H1 (cell line): ENCODE results near the gene KIR2DL4. TPM values are rescaled to one million over a fixed set of nuclear protein-coding genes. Genes with fewer than 3 reads are reported as not detected.

Source experiments
- CTCF ChIA-PET: fragments of 300-600 bp; sonication (Branson Sonifier 250); formaldehyde crosslinking; loops from one replicate; lab custom pipeline; 2021; ENCODE audit not compliant: partially characterized antibody; lab: Charles Lee
- POLR2A ChIA-PET: fragments of 300-600 bp; sonication (Branson Sonifier 250); formaldehyde crosslinking; loops from one replicate; lab custom pipeline; 2021; ENCODE audit warnings: inconsistent platforms; ENCODE audit not compliant: partially characterized antibody; lab: Charles Lee
- DNase-seq, 2 experiments: peaks; one replicate each; pipeline versions ENCODE4 v3.0.0 to v3.0.0-alpha.2; 2010 to 2022; ENCODE audit warnings: low spot score in 2 of 2, low read depth in 1 of 2, mixed read lengths in 1 of 2
- FAIRE-seq: peaks from 2 replicates; lab custom pipeline; 2011; peaks lifted over from hg19 to GRCh38; lab: Jason Lieb, UNC
- H2AFZ ChIP-seq: 2 replicates; pipeline ENCODE4 v1.8.1; 2012; ENCODE audit warnings: low read length, inconsistent platforms
- H2AK5ac ChIP-seq: 2 replicates; pipeline ENCODE4 v1.6.1; 2013; ENCODE audit warnings: low read depth, low read length
- H2BK120ac ChIP-seq: replicated peaks from 2 replicates; pipeline ENCODE3; 2013; ENCODE audit warnings: low read depth, low read length, inconsistent platforms
- H2BK12ac ChIP-seq: 2 replicates; pipeline ENCODE4 v1.6.1; 2013; ENCODE audit warnings: low read depth, low read length
- H2BK15ac ChIP-seq: 2 replicates; pipeline ENCODE4 v1.6.1; 2013; ENCODE audit warnings: low read length
- H2BK20ac ChIP-seq: 2 replicates; pipeline ENCODE4 v1.6.1; 2013; ENCODE audit warnings: low read length
- H2BK5ac ChIP-seq: 2 replicates; pipeline ENCODE4 v1.6.1; 2013; ENCODE audit warnings: low read depth, low read length
- H3K14ac ChIP-seq: 2 replicates; pipeline ENCODE4 v1.6.1; 2013; ENCODE audit warnings: inconsistent platforms; ENCODE audit not compliant: insufficient read length
- H3K18ac ChIP-seq: 2 replicates; pipeline ENCODE4 v1.6.1; 2013; ENCODE audit warnings: low read length; ENCODE audit errors: extremely low read depth
- H3K23ac ChIP-seq: 2 replicates; pipeline ENCODE4 v1.6.1; 2013; ENCODE audit warnings: inconsistent platforms; ENCODE audit not compliant: insufficient read length
- H3K23me2 ChIP-seq: 2 replicates; pipeline ENCODE4 v1.6.1; 2013; ENCODE audit warnings: low read depth, low read length
- H3K27ac ChIP-seq: 2 replicates; pipeline ENCODE4 v1.6.1; 2011; ENCODE audit warnings: low read depth, low read length, inconsistent platforms
- H3K27me3 ChIP-seq, 4 experiments: replicated peaks in 1 of 4; 1 replicate in 1 of 4; 2 replicates in 3 of 4; pipeline versions ENCODE4 v1.6.1 to v1.8.1; 2011 to 2013; ENCODE audit warnings: low read length in 3 of 4, mild to moderate bottlenecking in 3 of 4, inconsistent platforms in 2 of 4, mixed read lengths in 2 of 4, moderate library complexity in 1 of 4; ENCODE audit not compliant: control insufficient read depth in 3 of 4, insufficient read depth in 3 of 4; ENCODE audit errors: extremely low read depth in 1 of 4
- H3K36me3 ChIP-seq, 4 experiments: 2 replicates each; pipeline versions ENCODE4 v1.6.1 to v1.8.1; 2011 to 2013; ENCODE audit warnings: mild to moderate bottlenecking in 4 of 4, low read length in 3 of 4, moderate library complexity in 2 of 4, control low read depth in 1 of 4, inconsistent platforms in 1 of 4; ENCODE audit not compliant: insufficient read depth in 4 of 4, control insufficient read depth in 2 of 4
- H3K4ac ChIP-seq: replicated peaks from 2 replicates; pipeline ENCODE3; 2013; ENCODE audit warnings: low read length, low read depth, mixed read lengths, inconsistent platforms; ENCODE audit not compliant: insufficient read length
- H3K4me1 ChIP-seq, 4 experiments: replicated peaks in 1 of 4; 1 replicate in 1 of 4; 2 replicates in 3 of 4; pipeline versions ENCODE4 v1.6.1 to v1.8.1; 2011 to 2013; ENCODE audit warnings: low read length in 3 of 4, inconsistent platforms in 2 of 4, mixed read lengths in 1 of 4; ENCODE audit not compliant: insufficient read depth in 4 of 4, control insufficient read depth in 3 of 4
- H3K4me2 ChIP-seq, 2 experiments: 2 replicates each; pipeline versions ENCODE4 v1.6.1 to v1.8.1; 2011 to 2013; ENCODE audit warnings: low read depth in 2 of 2, low read length in 2 of 2, control low read depth in 1 of 2, inconsistent platforms in 1 of 2, mild to moderate bottlenecking in 1 of 2; ENCODE audit not compliant: insufficient read depth in 1 of 2
- H3K4me3 ChIP-seq, 4 experiments: fragments of 200-600, 300-600 bp in 1 of 4; sonication (generic), shearing (Covaris generic), sonication (Bioruptor Twin) in 1 of 4; 2 replicates each; pipeline versions ENCODE4 v1.5.1 to v1.8.1; 2011 to 2016; ENCODE audit warnings: low read length in 4 of 4, low read depth in 3 of 4, control low read depth in 2 of 4, inconsistent platforms in 2 of 4, mild to moderate bottlenecking in 2 of 4, mixed read lengths in 1 of 4, moderate library complexity in 1 of 4; ENCODE audit not compliant: insufficient read depth in 2 of 4; ENCODE audit errors: extremely low read depth in 1 of 4
- H3K56ac ChIP-seq: replicated peaks from 2 replicates; pipeline ENCODE3; 2013; ENCODE audit warnings: low read depth, mild to moderate bottlenecking, mixed read lengths, low read length, inconsistent platforms; ENCODE audit not compliant: insufficient read length
- H3K79me1 ChIP-seq: 2 replicates; pipeline ENCODE4 v1.6.1; 2013; ENCODE audit warnings: low read depth, low read length, control low read depth
- H3K79me2 ChIP-seq, 2 experiments: 2 replicates each; pipeline versions ENCODE4 v1.6.1 to v1.8.1; 2012 to 2013; ENCODE audit warnings: low read length in 2 of 2, mild to moderate bottlenecking in 2 of 2, inconsistent platforms in 1 of 2; ENCODE audit not compliant: insufficient read depth in 2 of 2, control insufficient read depth in 1 of 2
- H3K9ac ChIP-seq, 4 experiments: replicated peaks in 1 of 4; 1 replicate in 1 of 4; 2 replicates in 3 of 4; pipeline versions ENCODE4 v1.6.1 to v1.8.1; 2011 to 2013; ENCODE audit warnings: low read depth in 3 of 4, low read length in 3 of 4, control low read depth in 2 of 4, mild to moderate bottlenecking in 2 of 4, moderate library complexity in 2 of 4, inconsistent platforms in 1 of 4; ENCODE audit errors: extremely low read depth in 1 of 4
- H3K9me3 ChIP-seq, 2 experiments: 2 replicates each; pipeline versions ENCODE4 v1.6.1 to v1.8.1; 2012 to 2013; ENCODE audit warnings: mild to moderate bottlenecking in 2 of 2, moderate library complexity in 2 of 2, control low read depth in 1 of 2, inconsistent platforms in 1 of 2, low read depth in 1 of 2, low read length in 1 of 2, mixed read lengths in 1 of 2; ENCODE audit not compliant: insufficient read depth in 2 of 2
- H4K20me1 ChIP-seq, 2 experiments: replicated peaks in 1 of 2; 2 replicates each; pipeline versions ENCODE3 to v1.8.1; 2011 to 2013; ENCODE audit warnings: inconsistent platforms in 2 of 2, low read length in 2 of 2, mild to moderate bottlenecking in 1 of 2; ENCODE audit not compliant: insufficient read depth in 2 of 2, control insufficient read depth in 1 of 2
- H4K5ac ChIP-seq: 2 replicates; pipeline ENCODE4 v1.6.1; 2013; ENCODE audit warnings: low read length, low read depth, mixed read lengths, inconsistent platforms; ENCODE audit not compliant: insufficient read length
- H4K8ac ChIP-seq: 2 replicates; pipeline ENCODE4 v1.8.0; 2013; ENCODE audit warnings: mild to moderate bottlenecking, moderate library complexity, low read length, inconsistent platforms; ENCODE audit not compliant: insufficient read depth; ENCODE audit errors: extremely low read depth
- H4K91ac ChIP-seq: replicated peaks from 2 replicates; pipeline ENCODE3; 2013; ENCODE audit warnings: low read length, mixed read lengths, inconsistent platforms; ENCODE audit not compliant: insufficient read length
- CEBPB ChIP-seq: IDR thresholded peaks from 2 replicates; pipeline ENCODE4 v1.6.1; 2012; ENCODE audit warnings: low read depth, low read length
- CHD2 ChIP-seq: IDR thresholded peaks from 2 replicates; pipeline ENCODE4 v1.6.1; 2012; ENCODE audit warnings: low read length, improper control_type of control experiment
- CTBP2 ChIP-seq: IDR thresholded peaks from 2 replicates; pipeline ENCODE4 v1.7.0; 2011; ENCODE audit warnings: borderline replicate concordance, mild to moderate bottlenecking, moderate library complexity, mixed read lengths, low read length; ENCODE audit not compliant: insufficient read depth, insufficient read length
- EGR1 ChIP-seq: IDR thresholded peaks from 2 replicates; pipeline ENCODE4 v1.6.1; 2011; ENCODE audit warnings: low read depth, low read length, borderline replicate concordance
- GTF2F1 ChIP-seq: IDR thresholded peaks from 2 replicates; pipeline ENCODE4 v1.6.1; 2012; ENCODE audit warnings: low read depth, low read length, improper control_type of control experiment, borderline replicate concordance
- JUN ChIP-seq: IDR thresholded peaks from 2 replicates; pipeline ENCODE4 v1.6.1; 2011; ENCODE audit warnings: low read depth, mild to moderate bottlenecking, improper control_type of control experiment, low read length
- JUND ChIP-seq: IDR thresholded peaks from 2 replicates; pipeline ENCODE4 v1.6.1; 2011; ENCODE audit warnings: mild to moderate bottlenecking, improper control_type of control experiment, low read length
- KDM1A ChIP-seq: fragments of 200-600, 300-600 bp; sonication (generic); IDR thresholded peaks from 2 replicates; pipeline ENCODE4 v1.7.1; 2016; ENCODE audit warnings: mild to moderate bottlenecking, low read length, borderline replicate concordance
- MAFK ChIP-seq: IDR thresholded peaks from 2 replicates; pipeline ENCODE4 v1.6.1; 2012; ENCODE audit warnings: low read depth, mild to moderate bottlenecking, improper control_type of control experiment, low read length
- SUZ12 ChIP-seq: fragments of 200-600 bp; sonication (generic); IDR thresholded peaks from 2 replicates; pipeline ENCODE4 v1.6.1; 2012; ENCODE audit warnings: mild to moderate bottlenecking, inconsistent platforms, low read length, moderate library complexity, mixed read lengths
- TBP ChIP-seq: IDR thresholded peaks from 2 replicates; pipeline ENCODE4 v1.6.1; 2011; ENCODE audit warnings: low read depth, low read length, improper control_type of control experiment
- WGBS, 2 experiments: shearing (Covaris generic) in 1 of 2; methylation state at CpG; one replicate each; pipeline versions ENCODE4 v1.1.6 to v1.1.7; 2013 to 2015; ENCODE audit warnings: low lambda C conversion rate in 2 of 2, mixed read lengths in 2 of 2, inconsistent platforms in 1 of 2, low coverage in 1 of 2, missing lambda C conversion rate in 1 of 2; ENCODE audit not compliant: insufficient replicate concordance in 2 of 2, insufficient coverage in 1 of 2, insufficient read length in 1 of 2; ENCODE audit errors: extremely low coverage in 1 of 2, missing lambda C conversion rate in 1 of 2; 5-methylcytosine and 5-hydroxymethylcytosine counted together
- polyA plus RNA-seq, 7 experiments: library from polyadenylated mRNA; depleted of rRNA in 3 of 7; stranded (reverse) in 5 of 7; unstranded in 2 of 7; fragments of >200 nt in 5 of 7; fragments of 200-250 nt in 2 of 7; gene quantifications; 1 replicate in 5 of 7; 2 replicates in 1 of 7; 4 replicates in 1 of 7; pipeline versions ENCODE4 v1.2.1 to v1.2.3, GENCODE V29; 2011 to 2013; ENCODE audit warnings: missing spikeins in 2 of 7, mixed read lengths in 2 of 7
- total RNA-seq: library from RNA; stranded (reverse); fragmentation: NEBNext Ultra II Directional; extraction: Animal tissue kit (Norgen Biotek cat#: 25700); gene quantifications from 2 replicates; pipeline ENCODE4 v1.2.1, GENCODE V29; 2021

The KIR2DL4 gene
- total and polyA plus RNA-seq, 2 of the 8 experiments (the other 6 are each of a cell fraction or from before 2014, with no cell fraction given): not detected

DNA sequence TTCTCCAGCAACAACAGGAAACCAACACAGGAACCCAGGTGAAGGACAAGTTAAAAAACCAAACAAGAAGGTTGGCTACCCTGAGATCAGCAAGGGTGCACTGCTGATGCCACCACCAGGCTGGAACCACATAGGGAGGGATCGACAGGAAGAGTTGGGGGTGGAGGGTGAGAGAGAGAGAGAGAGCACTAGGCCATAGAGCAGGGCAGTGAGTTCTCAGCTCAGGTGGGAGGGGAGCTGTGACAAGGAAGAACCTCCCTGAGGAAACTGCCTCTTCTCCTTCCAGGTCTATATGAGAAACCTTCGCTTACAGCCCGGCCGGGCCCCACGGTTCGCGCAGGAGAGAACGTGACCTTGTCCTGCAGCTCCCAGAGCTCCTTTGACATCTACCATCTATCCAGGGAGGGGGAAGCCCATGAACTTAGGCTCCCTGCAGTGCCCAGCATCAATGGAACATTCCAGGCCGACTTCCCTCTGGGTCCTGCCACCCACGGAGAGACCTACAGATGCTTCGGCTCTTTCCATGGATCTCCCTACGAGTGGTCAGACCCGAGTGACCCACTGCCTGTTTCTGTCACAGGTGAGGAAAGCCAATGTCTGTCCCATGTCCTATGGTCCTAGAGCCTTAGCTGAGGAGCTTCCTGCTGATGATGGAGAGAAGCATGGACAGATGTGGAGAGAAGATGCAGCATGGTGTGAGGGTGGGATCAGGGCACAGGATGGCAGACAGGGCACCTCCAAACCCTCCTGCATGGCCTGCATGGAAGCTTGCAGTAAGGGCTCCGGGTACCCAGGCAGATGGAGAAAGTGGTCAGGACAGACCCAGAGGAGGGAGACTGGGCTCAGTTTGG, 2.5 kb downstream of the KIR2DL4 start:
- no peak overlapping the region for H4K5ac ChIP-seq
- 86% methylated on average over 14 of the region's 14 CpGs; no CpG with 5 or more reads in 1 of the 2 experiments for WGBS, 2 experiments
- H4K8ac ChIP-seq: no peak overlapping the region
- no peak overlapping the region for H3K4me3 ChIP-seq
- H2AK5ac ChIP-seq: no peak overlapping the region
- no peak overlapping the region for H3K27ac ChIP-seq
- H3K56ac ChIP-seq: no peak overlapping the region
- no peaks in the 10 kb centered on the region for H3K79me2 ChIP-seq
- CTCF ChIA-PET: no interaction called here
- H2BK20ac ChIP-seq: no peak overlapping the region
- no peaks in the 10 kb centered on the region for H3K79me1 ChIP-seq
- H2BK15ac ChIP-seq: no peak overlapping the region
- H3K23ac ChIP-seq: no peak overlapping the region
- POLR2A ChIA-PET: no interaction called here
- FAIRE-seq (no peak), DNase-seq (no peak)
- no peak overlapping the region for H3K18ac ChIP-seq
- H3K36me3 ChIP-seq: no peaks in the 10 kb centered on the region; a peak in 1 of 8 replicates
- no peak overlapping the region for H3K4me2 ChIP-seq
- no peaks in the 10 kb centered on the region for H3K23me2 ChIP-seq
- no peak overlapping the region for H2BK120ac ChIP-seq
- no peaks in the 10 kb centered on the region for H3K4me1 ChIP-seq
- H4K20me1 ChIP-seq: no peaks in the 10 kb centered on the region
- H2AFZ ChIP-seq: no peak overlapping the region
- H3K4ac ChIP-seq: no peak overlapping the region
- no peak overlapping the region for H4K91ac ChIP-seq
- no peak overlapping the region for H2BK12ac ChIP-seq
- H3K27me3 ChIP-seq: no peaks in the 10 kb centered on the region
- H3K9me3 ChIP-seq: peaks cover 72 to 77% of the 10 kb centered on the region in 2 experiments
- H3K9ac ChIP-seq: no peak overlapping the region
- no peak overlapping the region for H2BK5ac ChIP-seq
- TF ChIP-seq TBP (no peak), KDM1A (no peak), EGR1 (no peak), CHD2 (no peak), SUZ12 (no peak), CTBP2 (no peak), GTF2F1 (no peak), MAFK (no peak), JUN (no peak), JUND (no peak), CEBPB (no peak)
- no peak overlapping the region for H3K14ac ChIP-seq
